Measurements from ENCODE around the gene APC2. TPM values are rescaled to one million over a fixed set of nuclear protein-coding genes. Genes with fewer than 3 reads are reported as not detected.
A peak's percentile ranks its signal among the peaks of the same experiment; 100 is the strongest.

APC2 gene
- total RNA-seq, 2 experiments from 2014 or later = 0.21 to 0.26 TPM

DNA sequence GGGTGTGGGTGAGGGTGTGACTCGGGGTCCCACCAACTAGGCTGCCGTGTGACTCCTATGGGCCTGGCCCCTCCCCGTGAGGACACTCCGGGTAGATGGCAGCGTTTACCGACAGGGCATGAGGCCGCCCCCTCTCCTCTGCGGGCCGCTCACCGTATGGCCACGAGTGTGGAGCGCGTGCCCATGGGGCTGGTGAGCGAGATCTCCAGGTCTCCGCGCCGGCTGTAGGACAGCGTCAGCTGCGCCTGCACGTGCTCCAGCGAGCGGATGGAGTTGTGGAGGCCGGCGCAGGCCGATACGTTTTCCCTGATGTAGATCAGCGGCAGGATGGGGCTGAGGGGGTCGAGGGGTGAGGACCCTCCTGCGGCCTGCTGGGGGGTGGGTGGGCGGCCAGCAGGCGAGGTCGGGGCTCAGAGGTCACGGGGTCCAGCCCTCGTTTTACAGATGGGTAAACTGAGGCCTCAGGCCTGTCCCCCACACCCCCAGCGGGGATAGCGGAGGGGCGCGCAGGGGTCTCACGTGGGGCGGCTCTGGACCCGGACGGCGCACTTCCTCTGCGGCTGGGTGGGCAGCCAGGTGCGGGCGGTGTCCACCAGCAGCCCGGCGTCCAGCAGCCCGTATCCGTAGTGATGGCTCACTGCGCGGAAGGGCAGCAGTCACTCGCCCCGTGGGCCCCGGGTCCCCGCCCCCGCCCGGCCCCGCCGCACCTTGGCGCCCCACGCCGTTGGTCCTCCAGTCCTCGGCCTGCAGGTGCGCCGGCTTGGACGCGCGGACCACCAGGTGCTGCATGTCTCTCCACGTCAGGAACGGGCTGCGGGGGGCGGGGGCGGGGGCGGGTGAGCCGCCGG, 33.4 kb downstream of the APC2 start:
- no peak for DNase-seq
- Mint-ChIP-seq H3K9me3 (no peaks in the 10 kb centered on the region), H3K36me3 (peaks cover 2% of the 10 kb centered on the region), H3K4me3 (no peak overlapping the region), H3K27ac (no peak overlapping the region), H3K4me1 (peaks cover 7% of the 10 kb centered on the region), H3K27me3 (no peaks in the 10 kb centered on the region)

DNA sequence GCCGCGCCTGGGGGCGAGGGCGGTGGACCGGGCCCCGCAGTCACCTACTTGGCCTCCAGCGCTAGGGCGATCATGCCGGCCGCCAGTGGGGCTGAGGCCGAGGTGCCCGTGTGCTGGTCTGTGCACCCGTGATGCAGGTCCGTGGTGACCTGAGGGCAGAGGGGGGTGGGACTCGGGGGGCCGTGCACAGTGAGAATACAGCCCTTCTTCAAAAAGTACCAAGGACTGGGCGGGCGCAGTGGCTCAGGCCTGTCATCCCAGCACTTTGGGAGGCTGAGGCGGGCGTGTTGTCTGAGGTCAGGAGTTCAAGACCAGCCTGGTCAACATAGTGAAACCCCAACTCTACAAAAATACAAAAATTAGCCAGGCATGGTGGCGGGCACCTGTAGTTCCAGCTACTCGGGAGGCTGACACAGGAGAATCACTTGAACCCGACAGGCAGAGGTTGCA, 34.1 kb downstream of the APC2 start:
- Mint-ChIP-seq H3K9me3 (no peaks in the 10 kb centered on the region), H3K27ac (no peak overlapping the region), H3K4me3 (no peak overlapping the region), H3K27me3 (no peaks in the 10 kb centered on the region), H3K4me1 (peaks cover 5% of the 10 kb centered on the region), H3K36me3 (peaks cover under 1% of the 10 kb centered on the region)
- no peak for DNase-seq

DNA sequence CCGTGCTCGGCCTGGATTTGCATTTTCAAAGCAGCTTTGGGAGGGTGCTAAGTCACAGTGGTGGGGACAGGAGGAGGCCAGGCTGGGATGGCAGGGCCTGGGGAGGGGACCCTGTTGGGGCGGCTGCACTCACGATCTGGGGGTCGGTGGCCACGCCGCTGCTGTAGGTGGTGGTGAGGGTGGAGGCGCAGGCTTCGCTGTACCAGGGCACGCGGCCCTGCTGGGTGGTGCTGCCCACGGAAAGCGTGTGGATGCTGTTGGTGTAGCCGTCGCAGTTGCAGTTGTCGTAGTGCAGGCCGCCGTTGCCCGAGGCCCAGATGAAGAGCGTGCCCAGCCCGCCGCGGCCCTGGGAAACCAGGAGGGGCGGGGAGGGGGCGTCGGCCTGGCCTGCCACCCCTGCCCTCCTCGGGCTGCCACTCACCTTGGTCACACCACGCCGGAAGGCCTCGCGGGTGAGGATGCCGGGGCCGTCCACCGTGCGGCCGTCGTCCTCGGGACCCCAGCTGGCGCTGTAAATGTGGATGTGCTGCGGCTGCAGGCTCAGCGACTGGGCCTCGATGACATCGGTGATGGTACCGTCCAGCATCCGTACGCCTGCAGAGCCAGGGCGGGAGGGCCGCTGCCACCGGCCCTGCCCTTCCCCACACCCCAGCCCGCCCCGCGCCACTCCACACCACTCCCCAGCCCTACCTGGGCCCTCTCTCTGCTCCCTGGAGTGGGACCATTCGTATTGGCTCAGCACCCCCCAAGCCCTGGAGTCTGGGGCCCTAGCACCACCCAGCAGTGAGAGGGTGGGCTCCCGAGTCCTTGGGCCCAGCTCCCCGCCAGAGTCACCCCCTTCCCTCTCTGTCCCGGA, 37.0 kb downstream of the APC2 start:
- H3K4me3 Mint-ChIP-seq = no peak overlapping the region
- H3K4me1 Mint-ChIP-seq = peaks cover 8% of the 10 kb centered on the region
- no peak overlapping the region for H3K27ac Mint-ChIP-seq
- no peaks in the 10 kb centered on the region for H3K36me3 Mint-ChIP-seq
- H3K27me3 Mint-ChIP-seq = peaks cover 4% of the 10 kb centered on the region
- H3K9me3 Mint-ChIP-seq = no peaks in the 10 kb centered on the region
- no peak for DNase-seq

DNA sequence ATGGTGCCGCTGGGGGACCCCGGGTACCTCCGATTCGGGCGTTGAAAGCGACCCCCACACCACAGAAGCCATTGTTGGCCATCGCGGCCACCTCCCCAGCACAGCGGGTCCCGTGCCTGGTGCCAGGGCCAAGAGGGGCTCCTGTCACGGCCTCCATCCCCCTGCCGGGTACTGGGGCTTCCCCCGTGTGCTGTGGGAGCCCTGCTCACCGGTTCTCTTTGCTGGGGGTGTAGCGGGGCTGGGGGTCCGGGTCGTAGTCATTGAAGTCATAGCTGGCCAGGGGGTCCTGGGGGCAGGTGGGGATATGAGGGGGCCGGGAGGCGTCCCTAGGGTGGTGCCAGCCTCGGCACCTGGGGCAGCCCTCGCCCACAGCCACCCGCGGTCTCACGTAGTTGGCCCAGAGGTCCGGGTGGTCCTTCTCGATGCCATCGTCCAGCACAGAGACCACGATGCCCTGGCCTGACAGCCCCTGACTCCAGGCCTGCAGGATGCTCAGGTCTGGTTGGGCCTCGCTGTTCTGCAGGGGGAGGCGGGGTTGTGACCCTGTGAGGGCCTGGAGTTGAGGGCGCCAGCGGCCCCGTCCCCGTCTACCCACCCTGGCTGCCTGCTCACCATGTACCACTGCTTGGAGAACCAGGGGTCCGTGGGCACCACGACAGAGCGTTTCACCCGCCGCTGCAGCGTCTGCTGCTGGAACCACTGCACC, 37.8 kb downstream of the APC2 start:
- no peaks in the 10 kb centered on the region for H3K36me3 Mint-ChIP-seq
- peaks cover 4% of the 10 kb centered on the region for H3K27me3 Mint-ChIP-seq
- peaks cover 9% of the 10 kb centered on the region for H3K4me1 Mint-ChIP-seq
- no peaks in the 10 kb centered on the region for H3K9me3 Mint-ChIP-seq
- no peak overlapping the region for H3K4me3 Mint-ChIP-seq
- H3K27ac Mint-ChIP-seq = no peak overlapping the region
- no peak for DNase-seq

DNA sequence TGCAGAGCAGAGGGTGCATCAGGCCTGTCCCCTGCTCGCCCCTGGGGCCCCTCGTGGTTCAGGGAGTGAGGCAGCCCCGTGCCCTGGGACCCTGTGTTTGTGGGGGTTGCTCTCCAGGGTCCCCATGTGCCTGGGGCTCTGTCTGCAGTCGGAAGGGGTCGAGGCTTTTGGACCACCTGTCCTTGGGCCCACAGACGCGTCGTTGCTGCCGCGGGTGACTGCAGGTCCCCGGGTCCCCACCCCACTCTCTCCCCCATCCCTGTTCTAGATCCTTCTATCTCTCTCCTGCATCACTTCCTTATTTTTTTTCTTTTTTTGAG, 38.3 kb downstream of the APC2 start:
- H3K9me3 Mint-ChIP-seq = no peaks in the 10 kb centered on the region
- no peak overlapping the region for H3K4me3 Mint-ChIP-seq
- H3K27ac Mint-ChIP-seq = no peak overlapping the region
- H3K36me3 Mint-ChIP-seq = no peaks in the 10 kb centered on the region
- peaks cover 4% of the 10 kb centered on the region for H3K27me3 Mint-ChIP-seq
- no peak for DNase-seq
- peaks cover 9% of the 10 kb centered on the region for H3K4me1 Mint-ChIP-seq

DNA sequence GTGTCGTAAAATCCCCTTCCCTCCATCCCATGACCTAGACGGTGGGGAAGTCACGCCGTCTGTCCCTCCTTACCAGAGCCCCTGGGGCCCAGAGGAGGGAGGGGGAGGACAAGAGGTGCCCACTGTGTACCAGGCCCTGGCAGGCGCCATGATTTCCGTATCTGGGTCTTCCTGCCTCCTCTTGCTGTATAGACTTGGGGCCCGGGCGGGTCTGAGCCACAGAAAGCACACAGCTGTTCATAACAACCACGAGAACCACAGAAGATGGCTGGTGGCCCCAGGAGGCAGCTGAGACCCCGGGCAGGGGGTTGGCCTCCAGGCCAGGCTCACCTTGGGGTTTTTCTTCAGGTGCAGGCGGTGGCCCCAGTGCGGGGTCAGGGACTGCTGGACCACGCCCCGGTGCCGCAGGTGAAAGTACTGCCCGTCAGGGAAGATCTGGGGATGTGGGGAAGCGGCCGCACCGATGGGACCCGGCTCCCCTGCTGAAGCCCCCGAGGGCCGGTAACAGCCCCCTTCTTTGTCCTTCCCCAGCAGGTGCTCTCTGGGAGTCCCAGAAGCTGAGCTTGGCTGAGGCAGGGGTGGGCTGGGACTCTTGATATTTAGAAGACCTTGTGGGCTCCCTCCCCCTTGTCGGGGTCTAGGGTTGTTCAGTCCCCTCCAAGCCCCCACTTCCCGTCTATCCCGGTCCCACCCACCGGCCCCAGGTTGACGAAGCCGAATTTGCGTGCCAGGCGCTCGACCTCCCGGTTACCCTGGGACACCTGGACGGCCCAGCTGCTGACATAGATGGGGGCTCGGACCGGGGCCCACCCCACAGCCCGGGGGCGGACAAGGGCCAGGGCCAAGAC, 39.8 kb downstream of the APC2 start:
- Mint-ChIP-seq H3K27ac (no peak overlapping the region), H3K36me3 (no peaks in the 10 kb centered on the region), H3K9me3 (no peaks in the 10 kb centered on the region), H3K4me3 (peak overlapping the region; percentile 63), H3K27me3 (peaks cover 4% of the 10 kb centered on the region), H3K4me1 (peaks cover 9% of the 10 kb centered on the region)
- DNase-seq = no peak

DNA sequence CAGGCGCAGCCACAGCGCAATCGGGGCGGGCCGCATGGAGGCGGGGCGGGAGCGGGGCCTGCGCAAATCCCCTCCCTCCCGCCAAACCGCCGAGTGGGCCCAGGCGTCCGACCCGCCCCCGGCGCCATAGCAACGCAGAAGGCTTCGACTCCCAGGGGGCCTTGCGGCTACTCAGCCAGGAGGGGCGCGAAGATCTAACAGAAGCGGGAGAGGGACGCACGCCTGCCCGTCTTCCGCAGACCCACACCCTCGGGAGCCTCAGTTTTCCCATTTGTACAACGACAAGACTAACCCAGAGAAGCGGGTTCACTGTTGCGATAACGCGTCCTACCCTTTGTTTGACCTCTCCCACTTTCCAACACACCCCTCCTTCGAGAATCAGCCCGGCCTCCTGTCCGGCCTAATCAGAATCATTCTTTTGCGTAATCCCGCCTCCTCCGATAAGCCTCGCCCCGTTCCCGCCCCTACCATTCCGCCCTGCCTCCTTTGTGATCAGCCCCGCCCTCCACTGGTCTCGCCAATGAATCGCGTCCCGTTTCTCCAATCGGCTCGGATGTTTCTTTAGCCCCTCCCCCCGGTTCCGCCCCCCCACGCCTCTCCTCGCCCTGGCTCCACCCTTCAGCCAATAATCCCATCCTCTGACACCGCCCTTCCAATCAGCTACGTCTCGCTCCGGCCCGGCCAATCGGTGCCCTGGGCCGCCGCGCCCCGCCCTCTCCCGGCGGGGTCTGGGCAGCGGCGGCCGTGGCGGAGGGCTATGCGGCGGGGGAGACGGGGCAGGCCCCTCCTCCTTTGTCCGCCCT, 40.6 kb downstream of the APC2 start, which contains the start of gene PCSK4:
Gene PCSK4 (minus strand): TSS at position 40 of the 803 bp plus-strand sequence. CDS start 4 bp downstream, at position 36.
- H3K27me3 Mint-ChIP-seq = peaks cover 4% of the 10 kb centered on the region
- H3K4me3 Mint-ChIP-seq = peak within 1 kb of the TSS; percentile 76
- DNase-seq = peak; percentile 94
- peaks cover 9% of the 10 kb centered on the region for H3K4me1 Mint-ChIP-seq
- H3K9me3 Mint-ChIP-seq = no peaks in the 10 kb centered on the region
- H3K36me3 Mint-ChIP-seq = no peaks in the 10 kb centered on the region
- H3K27ac Mint-ChIP-seq = peak within 1 kb of the TSS; percentile 57

DNA sequence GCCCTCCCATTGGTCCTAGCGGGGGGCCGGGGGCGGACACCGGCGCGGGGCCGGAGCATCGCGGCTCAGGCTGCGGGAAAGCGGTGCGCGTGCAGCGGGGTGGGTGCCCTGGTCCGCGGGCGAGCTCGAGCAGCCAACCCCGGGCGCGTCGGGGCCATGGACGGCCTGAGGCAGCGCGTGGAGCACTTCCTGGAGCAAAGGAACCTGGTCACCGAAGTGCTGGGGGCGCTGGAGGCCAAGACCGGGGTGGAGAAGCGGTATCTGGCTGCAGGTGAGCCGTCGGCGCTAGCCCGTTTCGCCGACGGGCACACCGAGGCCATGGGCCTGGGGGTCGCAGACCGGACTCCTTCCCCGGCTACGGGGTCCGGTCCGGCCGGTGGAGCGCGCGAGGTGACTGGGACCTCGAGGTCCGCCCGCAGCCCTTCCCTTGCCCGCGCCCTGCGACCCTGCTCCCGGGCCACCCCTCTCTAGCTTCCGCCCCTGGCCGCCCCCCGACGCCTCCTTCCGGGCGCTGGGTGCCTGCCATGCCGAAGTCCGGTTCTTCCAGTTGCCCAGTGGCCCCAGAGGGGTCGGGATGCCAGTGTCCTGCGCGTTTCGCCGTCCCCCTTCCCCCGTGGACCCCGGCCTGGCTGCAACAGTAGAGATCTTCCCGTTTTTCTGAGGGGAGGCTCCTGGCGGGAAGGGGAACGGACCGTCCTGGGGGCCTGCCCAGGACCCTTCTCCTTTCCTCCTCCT, 41.4 kb downstream of the APC2 start, which contains the start of gene REEP6:
Gene REEP6 (plus strand): TSS at position 68 of the 735 bp plus-strand sequence. CDS start 89 bp downstream, at position 157.
- peaks cover 4% of the 10 kb centered on the region for H3K27me3 Mint-ChIP-seq
- peak within 1 kb of the TSS; percentile 76 for H3K4me3 Mint-ChIP-seq
- H3K27ac Mint-ChIP-seq = peak within 1 kb of the TSS; percentile 57
- no peak for DNase-seq
- H3K36me3 Mint-ChIP-seq = no peaks in the 10 kb centered on the region
- H3K4me1 Mint-ChIP-seq = peaks cover 9% of the 10 kb centered on the region
- no peaks in the 10 kb centered on the region for H3K9me3 Mint-ChIP-seq

DNA sequence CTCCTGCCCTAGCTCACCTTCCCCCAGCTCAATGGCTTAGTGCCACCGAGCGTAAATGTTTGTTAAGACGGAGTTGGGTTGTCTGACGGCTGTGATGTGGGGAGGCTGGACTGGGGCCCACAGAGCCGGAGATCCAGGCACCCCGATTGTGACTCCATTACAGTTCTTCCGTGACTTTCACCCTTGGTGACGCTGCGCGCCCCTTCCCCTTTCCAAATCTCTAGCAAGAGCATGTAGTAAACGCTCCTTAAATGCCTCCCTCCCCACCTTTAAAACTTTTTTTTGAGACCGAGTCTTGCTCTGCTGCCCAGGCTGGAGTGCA, 41.9 kb downstream of the APC2 start:
- Mint-ChIP-seq H3K4me1 (peaks cover 9% of the 10 kb centered on the region), H3K27ac (no peak overlapping the region), H3K9me3 (no peaks in the 10 kb centered on the region), H3K27me3 (peaks cover 4% of the 10 kb centered on the region), H3K4me3 (peak overlapping the region; percentile 61), H3K36me3 (no peaks in the 10 kb centered on the region)
- no peak for DNase-seq

DNA sequence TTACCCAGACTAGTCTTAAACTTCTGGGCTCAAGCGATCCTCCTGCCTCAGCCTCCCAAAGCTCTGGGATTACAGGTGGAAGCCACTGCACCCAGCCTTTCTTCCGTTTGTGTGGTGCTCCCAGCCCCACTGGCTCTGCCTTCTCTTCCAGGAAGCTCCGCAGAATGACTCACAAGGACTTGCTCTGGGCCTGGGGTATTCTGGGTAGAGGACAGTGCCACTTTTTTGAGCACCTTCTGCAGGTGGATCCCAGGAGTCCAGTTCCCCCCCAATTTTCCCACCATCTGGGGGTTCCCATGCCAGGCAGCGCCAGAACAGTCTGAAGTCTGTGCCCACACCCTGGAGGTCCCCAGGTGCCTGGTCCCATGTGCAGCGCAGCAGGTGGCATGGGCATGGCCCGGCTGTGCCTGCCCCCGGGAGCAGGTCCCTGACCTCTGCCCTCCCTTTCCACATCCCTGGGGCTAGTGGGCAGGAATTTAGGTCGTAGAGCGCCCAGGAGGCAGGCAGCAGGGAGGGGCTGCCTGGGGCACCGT, 42.6 kb downstream of the APC2 start:
- Mint-ChIP-seq H3K36me3 (no peaks in the 10 kb centered on the region), H3K9me3 (no peaks in the 10 kb centered on the region), H3K4me3 (no peak overlapping the region), H3K27ac (no peak overlapping the region), H3K27me3 (peaks cover 4% of the 10 kb centered on the region), H3K4me1 (peaks cover 9% of the 10 kb centered on the region)
- DNase-seq = no peak

DNA sequence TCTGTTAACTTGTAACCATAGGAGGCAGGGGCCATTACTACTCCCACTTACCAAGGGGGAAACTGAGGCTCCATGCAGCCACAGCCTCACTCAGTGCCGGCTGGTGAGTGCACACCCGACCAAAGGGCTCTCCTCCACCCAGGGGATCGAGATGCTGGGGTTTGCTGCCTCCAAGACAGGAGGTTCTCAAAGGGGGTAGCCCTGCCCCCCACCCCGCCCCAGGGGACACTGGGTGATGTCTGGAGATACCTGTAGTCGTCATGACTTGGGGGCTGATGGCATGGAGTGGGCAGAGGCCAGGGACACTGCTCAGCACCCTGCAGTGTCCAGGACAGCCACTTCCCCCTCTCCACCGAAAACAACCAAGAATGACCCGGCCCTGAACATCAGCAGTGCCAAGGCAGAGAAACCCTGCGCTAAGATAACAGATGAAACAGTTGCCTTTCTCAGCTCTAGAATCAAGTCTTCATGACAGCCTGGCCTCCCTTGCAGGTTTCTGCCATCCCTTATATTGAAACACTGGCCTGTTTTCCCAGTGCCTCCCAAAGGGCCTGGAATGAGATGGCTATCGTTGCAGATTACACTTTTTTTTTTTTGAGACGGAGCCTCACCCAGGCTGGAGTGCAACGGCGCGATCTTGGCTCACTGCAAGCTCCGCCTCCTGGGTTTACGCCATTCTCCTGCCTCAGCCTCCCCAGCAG, 44.3 kb downstream of the APC2 start:
- Mint-ChIP-seq H3K27me3 (peaks cover 4% of the 10 kb centered on the region), H3K27ac (no peak overlapping the region), H3K4me1 (peaks cover 9% of the 10 kb centered on the region), H3K4me3 (no peak overlapping the region), H3K9me3 (no peaks in the 10 kb centered on the region), H3K36me3 (no peaks in the 10 kb centered on the region)
- DNase-seq = no peak

DNA sequence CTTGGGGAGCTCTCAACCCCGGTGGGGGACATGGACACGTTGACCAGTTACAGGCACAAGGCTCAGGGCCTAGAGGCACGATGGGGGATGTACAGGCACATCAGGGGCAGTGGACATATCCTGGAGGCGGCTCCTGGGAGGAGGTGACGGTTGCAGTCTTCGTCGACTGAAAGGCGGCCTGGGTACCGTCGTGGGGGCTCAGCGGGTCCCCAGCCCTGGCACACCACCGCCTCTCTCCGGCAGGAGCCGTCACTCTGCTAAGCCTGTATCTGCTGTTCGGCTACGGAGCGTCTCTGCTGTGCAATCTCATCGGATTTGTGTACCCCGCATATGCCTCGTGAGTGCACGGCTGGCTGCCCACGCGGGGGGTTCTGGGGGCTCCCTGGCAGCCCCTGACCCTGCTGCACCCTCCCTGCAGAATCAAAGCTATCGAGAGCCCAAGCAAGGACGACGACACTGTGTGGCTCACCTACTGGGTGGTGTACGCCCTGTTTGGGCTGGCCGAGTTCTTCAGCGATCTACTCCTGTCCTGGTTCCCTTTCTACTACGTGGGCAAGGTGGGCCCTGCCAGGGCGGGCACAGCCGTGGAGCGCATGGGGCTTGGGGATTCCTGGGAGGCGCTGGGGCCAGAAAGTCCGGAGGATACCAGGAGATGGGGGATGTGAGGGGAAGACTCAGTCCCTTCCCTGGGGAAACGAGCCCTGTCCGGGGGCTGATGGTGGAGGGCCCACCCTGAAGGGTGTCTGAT, 45.3 kb downstream of the APC2 start:
- Mint-ChIP-seq H3K36me3 (no peaks in the 10 kb centered on the region), H3K27ac (no peak overlapping the region), H3K27me3 (peaks cover 4% of the 10 kb centered on the region), H3K4me3 (no peak overlapping the region), H3K4me1 (peaks cover 5% of the 10 kb centered on the region), H3K9me3 (no peaks in the 10 kb centered on the region)
- DNase-seq = no peak

Measured in activated naive CD8-positive, alpha-beta T cell treated with anti-CD3 and anti-CD28 coated beads for 36 hours (primary cell).